GM12878 (cell line): ENCODE results near the gene MVP. TPM values are rescaled to one million over a fixed set of nuclear protein-coding genes. Genes with fewer than 3 reads are reported as not detected.

Source experiments
- ATAC-seq: fragments of 200-7000 bp; cut with Tn5 transposase; 3 replicates; pipeline ENCODE4 v1.9.1; 2020; ENCODE audit warnings: mild to moderate bottlenecking, moderate library complexity
- BruUV-seq: library from RNA; stranded (reverse); fragments of 400-500 nt; replicated peaks from 2 replicates; lab custom pipeline; 2021; lab: Mats Ljungman, UMichigan
- CTCF ChIA-PET: fragments of 300-600 bp; sonication (Branson Sonifier 250); formaldehyde crosslinking; extraction: SDS; loops from one replicate; lab custom pipeline; 2021; ENCODE audit warnings: inconsistent platforms; lab: Yijun Ruan, JAX
- POLR2A ChIA-PET: fragments of 350-600 bp; formaldehyde crosslinking; extraction: SDS; loops from one replicate; lab custom pipeline; 2021; ENCODE audit warnings: inconsistent platforms; lab: Charles Lee
- RAD21 ChIA-PET: fragments of 300-600 bp; sonication (Branson Sonifier 250); formaldehyde crosslinking; loops from one replicate; lab custom pipeline; 2023; ENCODE audit warnings: antibody characterized with exemption; ENCODE audit not compliant: unreplicated experiment; lab: Charles Lee
- SMC1A ChIA-PET: fragments of 300-600 bp; sonication (Branson Sonifier 250); formaldehyde crosslinking; loops from one replicate; lab custom pipeline; 2023; ENCODE audit not compliant: unreplicated experiment, uncharacterized antibody; lab: Charles Lee
- DNase-seq: peaks from one replicate; pipeline ENCODE4 v3.0.0-alpha.2; 2011; ENCODE audit warnings: low read depth, low spot score
- FAIRE-seq: peaks from 3 replicates; lab custom pipeline; 2011; peaks lifted over from hg19 to GRCh38; lab: Jason Lieb, UNC
- H2AFZ ChIP-seq: 2 replicates; pipeline ENCODE4 v1.6.0; 2011; ENCODE audit warnings: low read depth, low read length, control low read depth; ENCODE audit not compliant: control insufficient read depth
- H3K27ac ChIP-seq: 2 replicates; pipeline ENCODE4 v1.5.1; 2011; ENCODE audit warnings: control low read depth; ENCODE audit not compliant: control insufficient read depth, insufficient read depth
- H3K27me3 ChIP-seq, 2 experiments: replicated peaks in 1 of 2; 2 replicates each; pipeline versions ENCODE4 v1.6.0 to v1.6.1; 2011; ENCODE audit warnings: low read length in 1 of 2; ENCODE audit not compliant: control insufficient read depth in 2 of 2, insufficient read depth in 2 of 2
- H3K36me3 ChIP-seq, 2 experiments: 2 replicates each; pipeline ENCODE4 v1.5.1; 2011; ENCODE audit warnings: low read length in 1 of 2; ENCODE audit not compliant: control insufficient read depth in 2 of 2, insufficient read depth in 2 of 2
- H3K4me1 ChIP-seq: 2 replicates; pipeline ENCODE4 v1.6.1; 2011; ENCODE audit warnings: mild to moderate bottlenecking, low read length, moderate library complexity, mixed read lengths; ENCODE audit not compliant: control insufficient read depth, insufficient read depth
- H3K4me2 ChIP-seq: 2 replicates; pipeline ENCODE4 v1.6.0; 2011; ENCODE audit warnings: control low read depth; ENCODE audit not compliant: control insufficient read depth, insufficient read depth
- H3K4me3 ChIP-seq: fragments of 200-600 bp; sonication (generic); 2 replicates; pipeline ENCODE4 v1.5.1; 2016
- H3K79me2 ChIP-seq: 2 replicates; pipeline ENCODE4 v1.6.0; 2011; ENCODE audit warnings: low read length; ENCODE audit not compliant: control insufficient read depth, insufficient read depth
- H3K9ac ChIP-seq: 2 replicates; pipeline ENCODE4 v1.8.0; 2011; ENCODE audit warnings: low read length, control low read depth, mixed read lengths; ENCODE audit not compliant: control insufficient read depth, insufficient read depth
- H3K9me3 ChIP-seq: replicated peaks from 3 replicates; pipeline ENCODE4 v1.5.1; 2011; ENCODE audit warnings: mild to moderate bottlenecking, low read length; ENCODE audit not compliant: control insufficient read depth, insufficient read depth
- H4K20me1 ChIP-seq: 2 replicates; pipeline ENCODE4 v1.6.0; 2011; ENCODE audit not compliant: control insufficient read depth, insufficient read depth
- BCLAF1 ChIP-seq: fragments of 450-650 bp; IDR thresholded peaks from 2 replicates; pipeline ENCODE4 v1.6.1; 2017; ENCODE audit warnings: antibody characterized with exemption, mild to moderate bottlenecking, moderate library complexity
- CBX5 ChIP-seq: sonication (generic); IDR thresholded peaks from 2 replicates; pipeline ENCODE4 v1.6.1; 2016; ENCODE audit warnings: low read depth, moderate library complexity, mild to moderate bottlenecking, inconsistent platforms
- HDGF ChIP-seq: fragments of 450-650 bp; IDR thresholded peaks from 2 replicates; pipeline ENCODE4 v1.6.1; 2016; ENCODE audit warnings: antibody characterized with exemption
- MXI1 ChIP-seq: fragments of 150-350 bp; IDR thresholded peaks from 2 replicates; pipeline ENCODE4 v1.6.1; 2011; ENCODE audit warnings: low read depth, mild to moderate bottlenecking, inconsistent platforms, low read length, improper control_type of control experiment
- NFXL1 ChIP-seq: fragments of 450-650 bp; IDR thresholded peaks from 2 replicates; pipeline ENCODE4 v1.6.1; 2017; ENCODE audit warnings: antibody characterized with exemption, mild to moderate bottlenecking, borderline replicate concordance
- POLR2AphosphoS5 ChIP-seq: IDR thresholded peaks from 2 replicates; pipeline ENCODE4 v1.6.1; 2011; ENCODE audit warnings: mild to moderate bottlenecking, low read length, inconsistent platforms
- PRDM15 ChIP-seq: fragments of 450-650 bp; formaldehyde crosslinking; IDR thresholded peaks from 2 replicates; pipeline ENCODE4 v1.4.0; 2020; ENCODE audit warnings: mild to moderate bottlenecking, moderate library complexity
- TCF7 ChIP-seq: IDR thresholded peaks from 2 replicates; pipeline ENCODE4 v1.6.1; 2014; ENCODE audit warnings: antibody characterized with exemption, borderline replicate concordance
- WGBS: methylation state at CpG from one replicate; pipeline ENCODE4 v1.1.6; 2016; ENCODE audit warnings: low lambda C conversion rate; ENCODE audit not compliant: insufficient replicate concordance, insufficient coverage; ENCODE audit errors: missing lambda C conversion rate; 5-methylcytosine and 5-hydroxymethylcytosine counted together
- in situ Hi-C: fragments of 300-500 bp; cut with MboI; formaldehyde crosslinking; loops from 9 replicates; pipeline ENCODE4 v1.14.3; 2018; ENCODE audit warnings: mixed read lengths
- intact Hi-C: fragments of 100-400 bp; cut with micrococcal nuclease; formaldehyde crosslinking; loops from one replicate; pipeline ENCODE4 v1.14.2; 2022; ENCODE audit not compliant: unreplicated experiment
- polyA plus RNA-seq, 11 experiments: library from polyadenylated mRNA; depleted of rRNA in 4 of 11; unstranded in 6 of 11; stranded (reverse) in 5 of 11; fragments of >200 nt; fragmentation: Nextera tagmentation in 4 of 11; fragmentation: Illumina TruSeq in 1 of 11; extraction: Ambion mirVana in 4 of 11; extraction: Trizol in 1 of 11; gene quantifications; 1 replicate in 1 of 11; 2 replicates in 10 of 11; pipeline versions ENCODE4 v1.2.1 to v1.2.3, GENCODE V29; 2011 to 2016; ENCODE audit warnings: inconsistent platforms in 2 of 11, missing spikeins in 2 of 11, low read depth in 1 of 11
- total RNA-seq, 4 experiments: library from RNA; depleted of rRNA in 3 of 4; stranded (reverse); fragments of >200 nt in 3 of 4; fragmentation: Illumina TruSeq in 1 of 4; extraction: Trizol in 1 of 4; gene quantifications; 2 replicates each; pipeline versions ENCODE4 v1.2.1 to v1.2.3, GENCODE V29; 2013 to 2021

Gene MVP
- total and polyA plus RNA-seq, 10 of the 15 experiments (the other 5 are each of a cell fraction or from before 2014, with no cell fraction given) = 0.98 to 74.2 (median 54.7) TPM

- BruUV-seq = no TSS peak
- ATAC-seq (no peak), DNase-seq (no peak), FAIRE-seq (no peak)
- in situ Hi-C loops = no loop called here
- Histone ChIP-seq H3K9ac (no peak overlapping the region), H3K9me3 (no peaks in the 10 kb centered on the region), H3K4me1 (no peaks in the 10 kb centered on the region), H3K79me2 (no peaks in the 10 kb centered on the region), H4K20me1 (no peaks in the 10 kb centered on the region), H3K4me3 (no peak overlapping the region), H3K27ac (no peak overlapping the region), H3K4me2 (no peak overlapping the region)
- WGBS = 99% methylated on average over 6 of the region's 7 CpGs
- ChIA-PET CTCF (interaction anchor here (0.7 to 0.9 kb wide), 2 partner anchors 13 to 16 kb away, joined by 4 read pairs; no protein-coding TSS in a partner anchor), POLR2A (interaction anchor here (0.7 kb wide), 2 partner anchors 144 to 185 kb away, joined by 3 to 4 read pairs; no protein-coding TSS in a partner anchor), SMC1A (no interaction called here)
- TF ChIP-seq POLR2AphosphoS5 (no peak), CBX5 (no peak), BCLAF1 (no peak), PRDM15 (no peak), MXI1 (no peak), HDGF (no peak), NFXL1 (no peak), TCF7 (no peak)
- TF ChIP-seq, all 136 proteins: peak for 0
- intact Hi-C loops = no loop called here
- no peak overlapping the region for H2AFZ ChIP-seq
- H3K36me3 ChIP-seq = peaks cover 13 to 15% of the 10 kb centered on the region in 2 experiments; a peak in 3 of 4 replicates
- RAD21 ChIA-PET = no interaction called here
- no peaks in the 10 kb centered on the region for H3K27me3 ChIP-seq
Observed at GRCh38 chr16:29835926-29836325, 15.7 kb downstream of the MVP start.
